CD4-positive, alpha-beta T cell treated with Interleukin-21 for 1 hour (primary cell): ENCODE measurements around the gene CCDC86.
"Not testable (repeated sequence)": the region's sequence is repeated elsewhere in the genome, so short reads cannot be mapped to it uniquely, and the experiment has no call there.

ENCODE experiments used
- DNase-seq: peaks from one replicate; pipeline ENCODE4 v3.0.0-alpha.2; 2020

Gene CCDC86, protein sequence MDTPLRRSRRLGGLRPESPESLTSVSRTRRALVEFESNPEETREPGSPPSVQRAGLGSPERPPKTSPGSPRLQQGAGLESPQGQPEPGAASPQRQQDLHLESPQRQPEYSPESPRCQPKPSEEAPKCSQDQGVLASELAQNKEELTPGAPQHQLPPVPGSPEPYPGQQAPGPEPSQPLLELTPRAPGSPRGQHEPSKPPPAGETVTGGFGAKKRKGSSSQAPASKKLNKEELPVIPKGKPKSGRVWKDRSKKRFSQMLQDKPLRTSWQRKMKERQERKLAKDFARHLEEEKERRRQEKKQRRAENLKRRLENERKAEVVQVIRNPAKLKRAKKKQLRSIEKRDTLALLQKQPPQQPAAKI

GRCh38 chr11:60841797-60842667, at the start of gene CCDC86:
CCDC86 (plus strand) TSS chr11:60842113; CDS start chr11:60842125, 12 bp downstream.
- peak; percentile 98 for DNase-seq

DNA sequence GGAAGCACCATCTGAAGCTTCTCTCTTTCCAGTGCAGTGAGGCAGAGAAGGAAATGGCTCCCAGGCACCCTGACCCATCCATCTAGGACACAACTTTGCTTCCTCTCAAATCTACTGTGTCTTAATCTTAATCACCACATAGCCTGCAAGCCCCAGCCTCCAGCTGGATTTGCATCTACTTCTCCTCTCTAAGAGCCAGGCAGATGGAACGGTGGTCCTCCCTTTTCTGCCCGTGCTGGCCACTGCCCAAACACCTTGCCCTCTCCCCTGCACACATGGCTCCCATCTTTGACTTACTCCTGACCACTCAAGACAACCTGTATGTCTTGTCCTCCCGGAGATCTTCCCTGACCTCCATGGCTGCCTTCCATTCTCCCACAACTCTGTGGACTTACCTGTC, 49.4 kb upstream of the CCDC86 start:
- no peak for DNase-seq

- no peak for DNase-seq
Measured at GRCh38 chr11:60795291-60795690, 46.6 kb upstream of the CCDC86 start.

DNA sequence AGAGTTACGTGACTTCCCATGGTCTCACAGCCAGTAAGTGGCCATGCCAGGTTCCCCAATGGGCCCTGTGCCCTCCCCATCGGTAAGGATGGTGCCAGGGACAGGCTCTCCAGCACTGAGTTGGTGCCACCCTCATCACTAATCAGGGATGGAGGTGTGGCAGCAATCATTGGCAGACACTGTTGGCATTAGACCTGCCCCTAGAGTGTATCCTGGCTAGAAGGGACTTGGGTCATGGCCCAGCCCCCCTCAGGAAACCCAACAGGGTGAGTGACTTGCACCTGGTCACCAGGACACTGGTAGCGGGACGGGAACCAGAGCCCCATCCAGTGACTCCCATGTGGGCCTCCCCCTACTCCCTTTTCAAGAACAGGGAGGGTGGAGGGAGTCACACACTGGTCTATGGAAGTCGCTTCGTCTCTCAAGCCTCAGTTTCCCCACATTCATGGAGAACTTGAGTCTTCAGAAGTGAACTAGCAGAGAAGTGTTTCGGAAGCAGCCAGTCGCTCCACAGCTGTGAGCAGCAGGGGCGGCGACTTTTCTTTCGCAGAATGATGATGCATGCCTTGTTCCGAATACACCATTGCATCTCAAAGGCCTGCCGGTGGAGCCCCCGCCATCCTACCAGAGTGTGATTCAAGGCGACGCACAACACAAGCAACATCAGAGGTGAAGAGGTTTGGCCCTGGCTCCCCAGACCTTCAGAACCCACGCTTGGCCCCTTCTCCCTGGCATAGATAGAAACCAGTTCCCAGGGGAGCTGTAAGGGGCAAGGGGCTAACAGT, 43.9 kb upstream of the CCDC86 start:
- DNase-seq = no peak

- DNase-seq = no peak
Measured at GRCh38 chr11:60798631-60799030, 43.3 kb upstream of the CCDC86 start.

- DNase-seq = no peak
Measured at GRCh38 chr11:60801194-60801593, 40.7 kb upstream of the CCDC86 start.

DNA sequence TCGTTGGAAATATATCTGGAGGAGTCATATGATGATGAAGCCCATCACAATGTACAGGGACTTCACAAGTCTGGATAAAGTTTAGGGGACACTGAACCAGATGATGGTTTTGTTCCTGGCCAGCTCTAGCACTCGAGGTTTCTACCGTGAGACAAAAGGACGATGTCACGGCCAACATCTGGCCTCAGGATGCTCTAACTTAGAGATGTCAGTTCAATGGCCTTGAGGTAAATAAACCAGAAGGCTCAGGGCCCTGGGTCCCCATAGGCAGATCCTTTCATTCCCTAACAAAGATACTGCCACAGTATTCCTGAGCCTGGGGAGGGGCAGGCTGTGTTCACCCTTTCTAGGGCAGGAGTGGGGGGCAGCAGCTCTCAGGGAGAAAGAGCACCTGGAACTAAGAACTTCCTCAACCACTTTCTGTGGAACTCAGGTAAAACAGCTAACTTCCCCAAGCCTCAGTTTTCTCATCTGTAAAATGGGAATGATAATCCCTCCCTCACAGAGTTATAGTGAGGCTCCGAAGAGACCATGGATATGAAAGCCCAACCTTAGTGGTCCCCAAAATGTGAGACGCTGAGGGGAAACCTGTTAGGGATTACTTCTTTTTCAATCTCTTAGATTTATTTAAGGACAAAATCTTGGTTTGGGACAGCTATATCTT, 38.5 kb upstream of the CCDC86 start:
- DNase-seq = no peak

DNA sequence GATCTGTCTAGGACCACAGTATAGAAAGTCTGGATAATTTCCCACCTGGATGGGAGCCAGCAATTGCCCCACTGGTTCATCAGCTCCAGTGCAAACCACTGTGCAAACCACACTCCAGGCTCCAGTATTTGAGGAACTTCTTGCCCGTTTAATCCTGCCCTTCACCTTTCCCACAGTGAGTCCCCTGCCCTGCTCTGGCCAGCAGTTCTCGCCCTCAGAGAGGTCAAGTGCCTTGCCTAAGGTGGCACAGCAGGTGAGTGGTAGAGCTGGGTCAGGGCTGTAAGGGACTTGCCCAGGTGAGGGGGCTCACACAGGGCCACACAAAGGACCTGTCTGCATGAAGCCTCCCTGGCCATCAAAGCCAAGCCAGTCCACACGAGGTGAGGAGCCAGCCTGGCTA, 32.7 kb upstream of the CCDC86 start:
- DNase-seq = no peak

- DNase-seq = no peak
Measured at GRCh38 chr11:60809691-60810090, 32.2 kb upstream of the CCDC86 start.

- DNase-seq = no peak
Measured at GRCh38 chr11:60810151-60810550, 31.8 kb upstream of the CCDC86 start.

- no peak for DNase-seq
Measured at GRCh38 chr11:60810569-60810968, 31.3 kb upstream of the CCDC86 start.

- no peak for DNase-seq
Measured at GRCh38 chr11:60813324-60813723, 28.6 kb upstream of the CCDC86 start.

- no peak for DNase-seq
Measured at GRCh38 chr11:60814112-60814511, 27.8 kb upstream of the CCDC86 start.

DNA sequence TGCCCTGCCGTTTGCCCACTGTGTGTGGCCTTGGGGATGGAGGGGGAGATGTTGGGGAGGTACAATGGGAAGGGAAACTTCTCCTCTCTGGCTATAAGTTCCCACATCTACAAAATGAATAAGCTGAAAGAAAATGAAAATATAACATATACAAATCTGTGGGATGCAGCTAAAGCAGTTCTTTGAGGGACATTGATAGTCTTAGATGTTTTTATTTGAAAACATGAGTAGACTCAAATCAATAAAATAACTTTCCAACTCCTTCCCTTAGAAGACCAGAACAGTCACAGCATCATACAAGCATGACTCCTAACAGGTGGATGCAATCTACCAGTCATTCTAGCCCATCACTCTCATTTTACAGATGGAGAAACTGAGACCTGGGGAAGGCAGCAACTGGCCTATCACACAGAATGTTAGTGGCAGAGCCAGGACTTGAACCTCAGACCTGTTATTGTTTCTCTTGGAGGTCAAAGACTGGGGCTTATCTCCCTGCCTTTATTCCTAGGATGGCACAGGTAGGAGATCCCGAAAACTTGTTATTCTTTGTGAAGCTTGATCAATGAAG, 25.2 kb upstream of the CCDC86 start:
- no peak for DNase-seq

DNA sequence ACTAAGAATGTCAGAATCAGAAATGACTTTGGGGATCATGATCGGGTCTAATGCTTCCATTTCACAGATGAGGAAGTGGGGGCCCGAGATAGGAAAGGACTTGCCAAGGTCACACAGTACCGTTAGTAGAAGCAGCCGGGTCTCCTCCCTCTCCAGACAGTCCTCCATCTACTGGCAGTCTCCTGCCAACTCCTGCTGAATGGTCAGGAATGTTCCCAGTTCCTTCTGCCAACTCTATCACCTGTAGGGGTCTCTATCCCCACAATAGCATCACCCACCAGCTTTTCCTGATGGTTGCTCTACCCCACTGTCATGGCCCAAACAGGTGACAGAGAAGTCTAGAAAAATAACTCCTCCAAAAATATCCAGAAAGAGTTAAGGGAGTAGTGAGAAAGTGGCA, 23.9 kb upstream of the CCDC86 start:
- DNase-seq = no peak

DNA sequence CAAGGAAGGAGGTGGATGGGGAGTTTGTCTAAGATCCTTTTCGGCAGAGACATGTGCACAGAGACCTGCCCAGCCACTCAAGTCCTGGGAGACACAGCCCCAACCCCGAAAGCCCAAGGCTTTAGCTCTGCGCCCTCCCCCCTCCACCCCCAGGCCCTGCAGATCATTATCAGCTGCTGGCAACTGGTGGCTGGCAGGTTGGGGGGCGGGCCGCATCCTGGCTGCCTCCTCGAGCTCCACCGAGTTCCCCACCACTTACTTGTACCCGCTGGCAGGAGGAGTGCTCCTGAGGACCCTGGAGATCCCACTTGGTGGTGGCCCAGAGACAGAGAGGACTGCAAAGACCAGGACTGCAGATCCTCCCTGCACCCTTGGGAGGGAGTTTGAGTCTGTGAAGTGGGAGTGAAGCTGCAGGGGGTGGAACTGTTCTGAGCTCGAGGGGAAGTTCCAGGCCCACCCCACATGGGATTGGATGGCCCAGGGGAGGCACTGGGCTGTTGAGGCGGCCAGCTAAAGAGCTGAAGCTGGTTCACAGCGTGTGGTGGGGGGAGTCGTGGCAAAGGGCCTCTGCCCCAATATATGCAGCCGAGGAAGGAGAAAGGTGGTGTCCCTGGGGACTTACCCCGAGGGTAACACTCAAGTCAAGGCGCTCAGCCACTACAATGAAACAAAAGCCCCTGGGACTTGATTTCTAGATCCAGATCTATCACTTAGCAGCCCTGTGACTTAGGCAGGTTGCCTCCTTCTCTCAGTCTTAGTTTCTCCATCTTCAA, 19.9 kb upstream of the CCDC86 start:
- DNase-seq = no peak

GRCh38 chr11:60823745-60824306, 18.1 kb upstream of the CCDC86 start:
- DNase-seq = not testable (repeated sequence)

GRCh38 chr11:60825118-60825517, 16.8 kb upstream of the CCDC86 start:
- DNase-seq = no peak

GRCh38 chr11:60825790-60826189, 16.1 kb upstream of the CCDC86 start:
- DNase-seq = no peak

DNA sequence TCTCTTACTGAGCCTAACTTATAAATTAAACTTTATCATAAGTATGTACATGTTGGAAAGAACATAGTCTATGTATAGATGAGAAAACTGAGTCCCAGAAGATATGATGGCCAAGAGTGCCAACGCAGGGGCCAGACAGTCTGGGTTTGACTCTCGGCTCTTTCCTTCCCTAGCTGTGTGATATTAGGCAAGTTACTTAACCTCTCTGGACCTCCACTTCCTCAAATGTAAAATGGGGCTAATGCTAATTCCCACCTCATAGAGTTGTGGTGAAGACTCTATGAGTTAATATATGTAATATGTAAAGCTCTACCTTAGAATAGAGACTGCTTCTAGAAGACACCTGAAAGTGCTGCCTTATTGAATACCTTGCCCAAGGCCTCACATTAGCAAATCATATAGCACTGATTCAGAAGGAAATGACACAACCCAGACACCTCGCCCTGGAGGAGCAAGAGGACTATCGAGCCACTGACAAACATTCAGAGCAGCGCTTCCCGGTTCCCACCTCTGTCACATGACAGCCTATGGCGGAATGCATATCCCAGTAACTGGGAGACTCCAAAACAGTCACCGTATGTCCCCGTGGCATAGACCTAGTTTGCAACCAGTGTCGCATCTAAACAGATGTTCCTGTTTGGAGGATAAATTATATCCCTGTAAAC, 11.3 kb upstream of the CCDC86 start:
- no peak for DNase-seq

- peak; percentile 77 for DNase-seq
Measured at GRCh38 chr11:60831143-60831500, 10.8 kb upstream of the CCDC86 start.
